ENCODE data around the gene TNFRSF9.

- TF ChIP-seq, protein P1, sequence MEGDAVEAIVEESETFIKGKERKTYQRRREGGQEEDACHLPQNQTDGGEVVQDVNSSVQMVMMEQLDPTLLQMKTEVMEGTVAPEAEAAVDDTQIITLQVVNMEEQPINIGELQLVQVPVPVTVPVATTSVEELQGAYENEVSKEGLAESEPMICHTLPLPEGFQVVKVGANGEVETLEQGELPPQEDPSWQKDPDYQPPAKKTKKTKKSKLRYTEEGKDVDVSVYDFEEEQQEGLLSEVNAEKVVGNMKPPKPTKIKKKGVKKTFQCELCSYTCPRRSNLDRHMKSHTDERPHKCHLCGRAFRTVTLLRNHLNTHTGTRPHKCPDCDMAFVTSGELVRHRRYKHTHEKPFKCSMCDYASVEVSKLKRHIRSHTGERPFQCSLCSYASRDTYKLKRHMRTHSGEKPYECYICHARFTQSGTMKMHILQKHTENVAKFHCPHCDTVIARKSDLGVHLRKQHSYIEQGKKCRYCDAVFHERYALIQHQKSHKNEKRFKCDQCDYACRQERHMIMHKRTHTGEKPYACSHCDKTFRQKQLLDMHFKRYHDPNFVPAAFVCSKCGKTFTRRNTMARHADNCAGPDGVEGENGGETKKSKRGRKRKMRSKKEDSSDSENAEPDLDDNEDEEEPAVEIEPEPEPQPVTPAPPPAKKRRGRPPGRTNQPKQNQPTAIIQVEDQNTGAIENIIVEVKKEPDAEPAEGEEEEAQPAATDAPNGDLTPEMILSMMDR (IDR thresholded peaks at IDR 0.05; ENCODE audit: low read depth, low read length, missing input control) = no peak
- TF ChIP-seq RAD21 (IDR thresholded peaks at IDR 0.05) (no peak), GABPA (IDR thresholded peaks at IDR 0.05 in 1 of 2, conservative IDR thresholded peaks at IDR 0.05 in 1 of 2) (no peak), HNF4A (conservative IDR thresholded peaks at IDR 0.05) (no peak), RXRA (IDR thresholded peaks at IDR 0.05) (no peak)
- TF ChIP-seq, protein P2, sequence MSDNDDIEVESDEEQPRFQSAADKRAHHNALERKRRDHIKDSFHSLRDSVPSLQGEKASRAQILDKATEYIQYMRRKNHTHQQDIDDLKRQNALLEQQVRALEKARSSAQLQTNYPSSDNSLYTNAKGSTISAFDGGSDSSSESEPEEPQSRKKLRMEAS (IDR thresholded peaks at IDR 0.05) = no peak
- TF ChIP-seq, protein P3, sequence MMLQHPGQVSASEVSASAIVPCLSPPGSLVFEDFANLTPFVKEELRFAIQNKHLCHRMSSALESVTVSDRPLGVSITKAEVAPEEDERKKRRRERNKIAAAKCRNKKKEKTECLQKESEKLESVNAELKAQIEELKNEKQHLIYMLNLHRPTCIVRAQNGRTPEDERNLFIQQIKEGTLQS (IDR thresholded peaks at IDR 0.05) = no peak
- TF ChIP-seq, protein P4, sequence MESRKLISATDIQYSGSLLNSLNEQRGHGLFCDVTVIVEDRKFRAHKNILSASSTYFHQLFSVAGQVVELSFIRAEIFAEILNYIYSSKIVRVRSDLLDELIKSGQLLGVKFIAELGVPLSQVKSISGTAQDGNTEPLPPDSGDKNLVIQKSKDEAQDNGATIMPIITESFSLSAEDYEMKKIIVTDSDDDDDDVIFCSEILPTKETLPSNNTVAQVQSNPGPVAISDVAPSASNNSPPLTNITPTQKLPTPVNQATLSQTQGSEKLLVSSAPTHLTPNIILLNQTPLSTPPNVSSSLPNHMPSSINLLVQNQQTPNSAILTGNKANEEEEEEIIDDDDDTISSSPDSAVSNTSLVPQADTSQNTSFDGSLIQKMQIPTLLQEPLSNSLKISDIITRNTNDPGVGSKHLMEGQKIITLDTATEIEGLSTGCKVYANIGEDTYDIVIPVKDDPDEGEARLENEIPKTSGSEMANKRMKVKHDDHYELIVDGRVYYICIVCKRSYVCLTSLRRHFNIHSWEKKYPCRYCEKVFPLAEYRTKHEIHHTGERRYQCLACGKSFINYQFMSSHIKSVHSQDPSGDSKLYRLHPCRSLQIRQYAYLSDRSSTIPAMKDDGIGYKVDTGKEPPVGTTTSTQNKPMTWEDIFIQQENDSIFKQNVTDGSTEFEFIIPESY (IDR thresholded peaks at IDR 0.05) = no peak
Observed at GRCh38 chr1:7948960-7949359, 8.3 kb upstream of the TNFRSF9 start.
